Liver (tissue), 9 donors: ENCODE data around the gene GCKR. TPM values are rescaled to one million over a fixed set of nuclear protein-coding genes. Genes with fewer than 3 reads are reported as not detected.

ENCODE experiments used
- DNase-seq: peaks from one replicate; pipeline ENCODE4 v3.0.0-alpha.2; 2017; ENCODE audit warnings: low spot score
- H3K27ac ChIP-seq, 2 donors: one replicate each; pipeline ENCODE4 v1.7.0; 2013; ENCODE audit warnings: inconsistent platforms in 2 of 2, low read length in 2 of 2, control low read depth in 1 of 2, low read depth in 1 of 2, mild to moderate bottlenecking in 1 of 2
- H3K27me3 ChIP-seq, 4 donors: one replicate each; pipeline versions ENCODE4 v1.6.1 to v1.7.0; 2013; ENCODE audit warnings: low read length in 3 of 4, inconsistent platforms in 1 of 4, mild to moderate bottlenecking in 1 of 4, moderate library complexity in 1 of 4; ENCODE audit not compliant: control insufficient read depth in 4 of 4, insufficient read depth in 4 of 4
- H3K36me3 ChIP-seq, 4 donors: one replicate each; pipeline versions ENCODE4 v1.6.1 to v1.7.0; 2013; ENCODE audit warnings: low read length in 3 of 4, mild to moderate bottlenecking in 3 of 4, low read depth in 1 of 4, moderate library complexity in 1 of 4; ENCODE audit not compliant: control insufficient read depth in 4 of 4, insufficient read depth in 3 of 4
- H3K4me1 ChIP-seq, 4 donors: one replicate each; pipeline versions ENCODE4 v1.6.1 to v1.7.0; 2013; ENCODE audit warnings: low read length in 3 of 4, mild to moderate bottlenecking in 3 of 4, moderate library complexity in 1 of 4; ENCODE audit not compliant: control insufficient read depth in 4 of 4, insufficient read depth in 4 of 4
- H3K4me3 ChIP-seq, 3 donors: one replicate each; pipeline versions ENCODE4 v1.6.1 to v1.7.0; 2013; ENCODE audit warnings: low read length in 3 of 3, control low read depth in 1 of 3, low read depth in 1 of 3, mild to moderate bottlenecking in 1 of 3
- H3K9ac ChIP-seq, 2 donors: one replicate each; pipeline ENCODE4 v1.7.0; 2013; ENCODE audit warnings: low read length in 2 of 2, mild to moderate bottlenecking in 2 of 2, moderate library complexity in 2 of 2, control low read depth in 1 of 2, low read depth in 1 of 2
- H3K9me3 ChIP-seq, 4 donors: one replicate each; pipeline versions ENCODE4 v1.6.1 to v1.7.0; 2013; ENCODE audit warnings: low read length in 3 of 4; ENCODE audit not compliant: control insufficient read depth in 4 of 4
- CTCF ChIP-seq: fragments of 150-350 bp; IDR thresholded peaks from 2 replicates; pipeline ENCODE4 v1.5.1; 2017; ENCODE audit warnings: improper control_type of control experiment, low read depth, low read length; ENCODE audit not compliant: missing input control
- EGR1 ChIP-seq, 2 donors: IDR thresholded peaks; 2 replicates each; pipeline ENCODE4 v1.6.1; 2016 to 2018; ENCODE audit warnings: antibody characterized with exemption in 2 of 2, low read depth in 2 of 2
- FOXA1 ChIP-seq: IDR thresholded peaks from 2 replicates; pipeline ENCODE4 v1.6.1; 2016; ENCODE audit warnings: antibody characterized with exemption
- FOXA2 ChIP-seq: IDR thresholded peaks from 2 replicates; pipeline ENCODE4 v1.6.1; 2016; ENCODE audit warnings: antibody characterized with exemption
- GABPA ChIP-seq, 2 donors: IDR thresholded peaks in 1 of 2; conservative IDR thresholded peaks in 1 of 2; 2 replicates each; pipeline ENCODE4 v1.6.1; 2016; ENCODE audit warnings: antibody characterized with exemption in 2 of 2, mild to moderate bottlenecking in 1 of 2, moderate library complexity in 1 of 2
- HNF4A ChIP-seq, 2 donors: conservative IDR thresholded peaks; 2 replicates each; pipeline ENCODE4 v1.6.1; 2016; ENCODE audit warnings: antibody characterized with exemption in 2 of 2, mild to moderate bottlenecking in 2 of 2
- HNF4G ChIP-seq: IDR thresholded peaks from 2 replicates; pipeline ENCODE4 v1.6.1; 2016; ENCODE audit warnings: antibody characterized with exemption
- MAX ChIP-seq: IDR thresholded peaks from 2 replicates; pipeline ENCODE4 v1.6.1; 2016; ENCODE audit warnings: antibody characterized with exemption
- NR2F2 ChIP-seq: IDR thresholded peaks from 2 replicates; pipeline ENCODE4 v1.6.1; 2016; ENCODE audit warnings: antibody characterized with exemption
- RAD21 ChIP-seq, 2 donors: IDR thresholded peaks; 2 replicates each; pipeline ENCODE4 v1.6.1; 2016; ENCODE audit warnings: antibody characterized with exemption in 2 of 2, mild to moderate bottlenecking in 2 of 2
- REST ChIP-seq: IDR thresholded peaks from 2 replicates; pipeline ENCODE4 v1.6.1; 2016; ENCODE audit warnings: antibody characterized with exemption, mild to moderate bottlenecking
- RXRA ChIP-seq, 2 donors: IDR thresholded peaks; 2 replicates each; pipeline ENCODE4 v1.6.1; 2017 to 2018; ENCODE audit warnings: antibody characterized with exemption in 2 of 2, mild to moderate bottlenecking in 1 of 2
- SP1 ChIP-seq: IDR thresholded peaks from 2 replicates; pipeline ENCODE4 v1.6.1; 2018; ENCODE audit warnings: antibody characterized with exemption, mild to moderate bottlenecking
- TAF1 ChIP-seq: conservative IDR thresholded peaks from 2 replicates; pipeline ENCODE4 v1.6.1; 2016; ENCODE audit warnings: antibody characterized with exemption, mild to moderate bottlenecking
- YY1 ChIP-seq: IDR thresholded peaks from 2 replicates; pipeline ENCODE4 v1.6.1; 2016; ENCODE audit warnings: antibody characterized with exemption, mild to moderate bottlenecking
- ZBTB33 ChIP-seq: IDR thresholded peaks from 2 replicates; pipeline ENCODE4 v1.6.1; 2016; ENCODE audit warnings: antibody characterized with exemption
- WGBS: extraction: QIAGEN DNeasy Blood & Tissue Kit; methylation state at CpG from one replicate; pipeline ENCODE4 v1.1.7; 2013; 5-methylcytosine and 5-hydroxymethylcytosine counted together
- polyA plus RNA-seq, 2 donors: library from polyadenylated mRNA; stranded (reverse) in 1 of 2; unstranded in 1 of 2; fragments of 200-250 nt in 1 of 2; fragments of >200 nt in 1 of 2; fragmentation: Nextera tagmentation in 1 of 2; extraction: Ambion mirVana in 1 of 2; gene quantifications; one replicate each; pipeline versions ENCODE4 v1.2.1 to v1.2.3, GENCODE V29; 2013 to 2015
- total RNA-seq, 2 donors: library from RNA; depleted of rRNA; stranded (reverse); fragments of >200 nt; gene quantifications; one replicate each; pipeline ENCODE4 v1.2.3, GENCODE V29; 2014
- donor health status: healthy.
- donor health status: healthy.
- donor health status: healthy.
- donor health status: healthy.
- donor health status: healthy.

Gene GCKR
- total RNA-seq (100 to 1,000 TPM in 1 of 2 donors, 1 to 10 TPM in 1; 9.6 to 173 TPM), polyA plus RNA-seq (10 to 100 TPM; 71.0 to 87.8 TPM)

GRCh38 chr2:27496357-27497287, at the start of gene GCKR:
TSS of gene GCKR (plus strand) at chr2:27496839. CDS start at chr2:27496905, 66 bp downstream.
- peak within 1 kb of the TSS; percentile 78 to 92 (median 87) for H3K4me3 ChIP-seq
- 25% methylated on average over 12 of the region's 12 CpGs for WGBS
- H3K9me3 ChIP-seq, result no peaks in the 10 kb centered on the region
- H3K27ac ChIP-seq, result peak within 1 kb of the TSS; percentile 90 to 97
- DNase-seq, result peak; percentile 58
- H3K27me3 ChIP-seq, result no peaks in the 10 kb centered on the region
- peak within 1 kb of the TSS; percentile 82 to 93 for H3K9ac ChIP-seq
- peaks cover 7 to 17% (median 8%) of the 10 kb centered on the region in 4 donors for H3K36me3 ChIP-seq
- peaks cover 10 to 67% (median 41%) of the 10 kb centered on the region in 4 donors for H3K4me1 ChIP-seq
- TF ChIP-seq NR2F2 (peak; percentile 75), TAF1 (peak; percentile 66), HNF4G (peak; percentile 6), MAX (no peak), ZBTB33 (peak; percentile 13), FOXA1 (peak; percentile 26), FOXA2 (peak; percentile 26), RXRA (IDR thresholded peaks at IDR 0.05) (peak; percentile 85 to 86), CTCF (no peak), SP1 (peak; percentile 79), EGR1 (IDR thresholded peaks at IDR 0.05; ENCODE audit: low read depth in 2 of 2) (no peak), RAD21 (IDR thresholded peaks at IDR 0.05) (peak in 1 of 2 donors; percentile 7), REST (no peak), HNF4A (conservative IDR thresholded peaks at IDR 0.05) (peak; percentile 81 to 87), GABPA (IDR thresholded peaks at IDR 0.05 in 1 of 2, conservative IDR thresholded peaks at IDR 0.05 in 1 of 2) (no peak), YY1 (peak; percentile 76)
